Fibroblast of villous mesenchyme (primary cell): Measurements from ENCODE around the gene GBE1. TPM values are rescaled to one million over a fixed set of nuclear protein-coding genes. Genes with fewer than 3 reads are reported as not detected.
"Not testable (repeated sequence)": the region's sequence is repeated elsewhere in the genome, so short reads cannot be mapped to it uniquely, and the experiment has no call there.

ENCODE experiments used
- DNase-seq: peaks from one replicate; pipeline ENCODE4 v3.0.0-alpha.2; 2010; ENCODE audit warnings: low read depth
- H3K4me3 ChIP-seq: 2 replicates; pipeline ENCODE4 v1.5.1; 2011; ENCODE audit warnings: low read depth, mild to moderate bottlenecking, low read length
- total RNA-seq: library from RNA; depleted of rRNA; stranded (reverse); fragments of >200 nt; gene quantifications from 2 replicates; pipeline ENCODE4 v1.2.3, GENCODE V29; 2012
- TF ChIP-seq, protein P1 (sequence below): IDR thresholded peaks from 2 replicates; pipeline ENCODE4 v1.5.1; 2012; ENCODE audit warnings: low read depth, mild to moderate bottlenecking, low read length; ENCODE audit not compliant: insufficient read depth

GBE1 gene
- total RNA-seq, 1 donor, result 231 TPM

DNA sequence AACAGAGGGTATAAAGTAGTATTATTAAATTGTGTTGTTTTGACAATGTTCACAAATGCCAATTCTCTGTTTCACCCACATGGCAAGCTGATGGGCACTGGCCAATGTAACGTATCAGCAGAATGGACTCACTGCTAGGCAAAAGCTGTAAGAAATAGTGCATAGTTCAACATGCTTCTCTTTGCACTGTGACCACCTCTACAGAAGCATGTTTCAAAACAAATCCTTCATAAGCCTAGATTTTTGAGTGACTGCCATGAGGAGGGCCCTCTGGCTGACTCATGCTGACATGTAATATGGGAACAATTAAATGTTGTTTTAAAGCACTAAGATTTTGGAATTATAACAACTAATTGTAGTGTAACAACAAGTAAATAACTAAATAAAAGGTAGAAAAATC lies 3.2 kb downstream of the GBE1 start:
- H3K4me3 ChIP-seq, result no peak overlapping the region
- DNase-seq, result peak; percentile 72
- TF ChIP-seq, protein P1, sequence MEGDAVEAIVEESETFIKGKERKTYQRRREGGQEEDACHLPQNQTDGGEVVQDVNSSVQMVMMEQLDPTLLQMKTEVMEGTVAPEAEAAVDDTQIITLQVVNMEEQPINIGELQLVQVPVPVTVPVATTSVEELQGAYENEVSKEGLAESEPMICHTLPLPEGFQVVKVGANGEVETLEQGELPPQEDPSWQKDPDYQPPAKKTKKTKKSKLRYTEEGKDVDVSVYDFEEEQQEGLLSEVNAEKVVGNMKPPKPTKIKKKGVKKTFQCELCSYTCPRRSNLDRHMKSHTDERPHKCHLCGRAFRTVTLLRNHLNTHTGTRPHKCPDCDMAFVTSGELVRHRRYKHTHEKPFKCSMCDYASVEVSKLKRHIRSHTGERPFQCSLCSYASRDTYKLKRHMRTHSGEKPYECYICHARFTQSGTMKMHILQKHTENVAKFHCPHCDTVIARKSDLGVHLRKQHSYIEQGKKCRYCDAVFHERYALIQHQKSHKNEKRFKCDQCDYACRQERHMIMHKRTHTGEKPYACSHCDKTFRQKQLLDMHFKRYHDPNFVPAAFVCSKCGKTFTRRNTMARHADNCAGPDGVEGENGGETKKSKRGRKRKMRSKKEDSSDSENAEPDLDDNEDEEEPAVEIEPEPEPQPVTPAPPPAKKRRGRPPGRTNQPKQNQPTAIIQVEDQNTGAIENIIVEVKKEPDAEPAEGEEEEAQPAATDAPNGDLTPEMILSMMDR, result no peak

DNA sequence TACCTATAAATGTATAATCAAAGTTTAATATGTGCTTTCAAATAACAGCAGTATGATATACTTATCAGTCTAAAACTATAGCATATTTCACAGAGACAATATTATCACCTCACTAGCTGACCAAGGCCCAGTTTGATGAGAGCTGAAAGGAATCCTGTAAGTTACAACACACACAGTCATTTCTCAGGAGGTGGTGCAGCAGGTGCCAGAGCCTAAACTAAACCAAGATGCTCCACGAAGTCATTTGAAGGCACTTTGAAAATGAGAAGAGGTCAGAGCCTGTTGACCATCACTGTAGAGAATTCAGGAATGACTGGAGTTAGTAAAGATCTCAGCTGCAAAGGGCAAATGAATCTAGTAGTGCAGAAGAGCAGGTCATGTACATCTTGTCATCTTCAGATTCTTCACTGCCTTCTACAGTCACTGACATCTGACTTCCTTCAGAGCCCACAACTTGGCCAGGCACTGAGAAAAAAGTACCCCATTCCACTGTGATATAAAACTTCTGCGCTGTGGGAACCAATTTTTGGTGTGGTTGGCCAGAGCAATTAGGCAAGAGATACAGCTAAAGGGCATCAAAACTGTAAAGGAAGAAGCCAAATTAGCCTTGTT lies 7.9 kb downstream of the GBE1 start:
- no peak overlapping the region for H3K4me3 ChIP-seq
- TF ChIP-seq, protein P1, result no peak
- no peak for DNase-seq

DNA sequence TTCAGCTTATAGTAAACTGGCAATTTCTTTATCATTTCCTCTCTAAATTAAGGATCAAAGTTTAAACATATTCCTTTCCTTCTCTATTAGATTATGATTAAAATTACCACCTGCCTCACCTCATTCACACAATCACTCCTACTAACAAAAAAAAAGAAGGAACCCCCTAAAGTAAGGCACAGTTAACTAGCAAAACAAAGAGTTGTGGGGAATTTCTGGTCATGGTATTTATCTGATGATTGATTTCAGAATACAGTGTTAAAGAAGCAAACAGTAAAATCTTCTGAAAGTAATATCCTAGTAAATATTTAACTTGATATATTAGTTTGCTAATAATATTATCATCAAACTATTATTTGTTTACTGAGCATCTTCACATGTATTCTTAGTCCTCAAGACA lies 8.8 kb downstream of the GBE1 start:
- no peak for DNase-seq
- TF ChIP-seq, protein P1, result no peak

DNA sequence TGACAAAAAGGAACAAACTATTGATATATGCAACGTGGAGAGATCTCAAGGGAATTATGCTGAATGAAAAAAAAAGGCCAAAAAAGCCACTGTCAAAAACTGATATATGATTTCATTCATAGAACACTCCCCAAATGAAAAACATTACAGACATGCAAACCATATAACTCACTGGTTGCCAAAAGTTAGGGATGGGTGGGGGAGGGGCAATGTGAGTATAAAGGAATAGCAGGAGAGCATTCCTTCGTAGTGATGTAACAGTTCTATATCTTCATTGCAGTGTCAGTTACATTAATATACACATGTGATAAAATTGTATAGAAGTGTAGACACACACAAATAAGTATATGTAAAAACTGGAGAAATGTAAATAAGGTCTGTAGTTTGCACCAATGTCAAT lies 12.2 kb downstream of the GBE1 start:
- no peak overlapping the region for H3K4me3 ChIP-seq
- DNase-seq, result no peak
- TF ChIP-seq, protein P1, result no peak

More for the DNA sequence above, 8.8 kb downstream of the GBE1 start:
- no peak overlapping the region for H3K4me3 ChIP-seq

DNA sequence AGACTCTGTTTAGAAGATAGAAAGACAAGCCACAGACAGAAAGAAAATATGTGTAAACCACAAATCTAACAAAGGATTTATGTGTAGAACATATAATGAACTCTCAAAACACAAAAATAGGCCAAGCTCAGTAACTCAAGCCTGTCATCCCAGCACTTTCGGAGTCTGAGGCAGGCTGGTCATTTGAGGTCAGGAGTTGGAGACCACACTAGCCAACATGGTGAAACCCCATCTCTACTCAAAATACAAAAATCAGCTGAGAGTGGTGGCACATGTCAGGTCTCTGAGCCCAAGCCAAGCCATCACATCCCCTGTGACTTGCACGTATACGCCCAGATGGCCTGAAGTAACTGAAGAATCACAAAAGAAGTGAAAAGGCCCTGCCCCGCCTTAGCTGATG lies 14.2 kb downstream of the GBE1 start:
- not testable (repeated sequence) for H3K4me3 ChIP-seq, DNase-seq

DNA sequence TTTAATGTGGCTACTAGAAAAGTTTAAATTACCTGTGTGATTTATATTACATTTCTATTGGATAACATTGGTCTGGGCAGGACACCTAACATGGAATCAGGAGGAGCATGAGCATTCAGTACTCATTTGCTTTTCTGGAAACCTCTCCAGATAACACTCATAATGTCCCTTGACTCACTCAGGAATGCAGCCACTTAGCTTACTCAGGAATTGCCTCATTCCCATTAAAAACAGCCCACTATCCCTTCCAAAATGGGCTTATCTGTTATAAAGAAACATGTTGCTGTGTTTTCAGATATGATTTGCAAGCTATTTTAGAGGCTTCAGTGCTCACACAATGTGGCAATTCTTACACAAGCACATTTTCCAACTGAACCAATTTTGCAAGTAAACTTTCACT lies 17.1 kb downstream of the GBE1 start:
- TF ChIP-seq, protein P1, result no peak
- peak; percentile 98 for DNase-seq
- no peak overlapping the region for H3K4me3 ChIP-seq

DNA sequence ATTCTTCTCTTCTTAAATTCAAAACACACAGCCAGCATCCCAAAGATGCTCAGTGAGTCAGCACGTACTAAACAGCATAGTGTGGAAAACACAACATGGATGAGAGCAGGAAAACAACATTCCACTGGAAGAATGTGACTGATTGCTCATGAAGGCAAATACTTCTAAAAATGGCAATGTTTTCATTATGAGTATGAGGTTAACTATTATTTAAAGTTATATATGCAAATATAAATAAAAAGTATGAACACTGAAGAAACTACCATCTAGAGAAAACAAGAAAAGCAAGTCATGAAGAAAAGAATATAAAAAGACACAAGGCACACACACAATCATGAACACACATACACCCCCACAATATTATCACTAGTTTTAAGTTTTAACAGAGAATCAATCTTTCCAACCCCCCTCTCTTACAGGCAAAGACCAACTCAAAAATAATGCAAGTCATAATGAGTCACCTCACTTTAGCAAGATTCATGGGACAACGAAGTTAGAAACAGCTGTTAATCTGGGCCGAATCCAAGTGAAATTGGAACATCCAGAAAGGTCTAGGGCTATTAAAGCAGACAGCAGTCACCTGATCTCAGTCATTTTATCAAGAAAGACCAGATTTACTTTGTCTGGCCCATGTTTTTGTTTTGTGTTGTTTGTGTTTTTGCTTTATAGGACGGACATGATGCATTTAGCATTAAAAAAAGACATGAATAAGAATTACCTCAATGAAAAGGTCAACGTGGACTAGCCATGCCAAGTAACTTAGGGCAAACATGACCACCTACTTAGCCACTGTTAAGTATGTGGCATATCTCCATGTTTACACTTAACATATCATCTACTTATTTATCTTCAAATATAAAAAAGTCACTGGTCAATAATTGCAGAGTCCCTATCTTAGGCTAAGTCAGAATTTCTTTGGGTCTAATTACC lies 18.1 kb downstream of the GBE1 start:
- DNase-seq, result peak; percentile 97
- no peak overlapping the region for H3K4me3 ChIP-seq
- TF ChIP-seq, protein P1, result no peak
